ENCODE data around the gene REV1.
"Not testable (repeated sequence)": the region's sequence is repeated elsewhere in the genome, so short reads cannot be mapped to it uniquely, and the experiment has no call there.

REV1 gene

GRCh38 chr2:99485824-99486223, 4.0 kb downstream of the REV1 start:
- no peak for DNase-seq (ENCODE audit: low read depth)

DNA sequence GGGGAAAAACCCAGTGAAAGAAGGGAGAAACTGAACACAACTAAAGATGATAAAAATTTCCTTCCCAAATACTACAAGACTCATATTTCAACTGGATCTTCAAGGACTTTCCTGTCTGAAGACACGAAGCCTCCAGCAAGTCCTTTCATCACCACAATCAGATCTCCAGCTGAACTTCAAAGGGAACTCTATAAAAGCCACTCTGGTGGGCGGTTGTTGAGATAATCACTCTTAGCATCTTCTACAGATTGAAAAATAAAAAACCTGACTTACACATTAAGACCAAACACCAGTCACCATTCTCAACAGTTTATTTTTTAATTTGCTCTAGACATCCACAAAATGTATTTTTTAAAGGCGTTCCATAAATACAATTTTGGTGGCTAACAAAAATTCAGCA, 4.4 kb downstream of the REV1 start:
- DNase-seq (ENCODE audit: low read depth) = no peak

DNA sequence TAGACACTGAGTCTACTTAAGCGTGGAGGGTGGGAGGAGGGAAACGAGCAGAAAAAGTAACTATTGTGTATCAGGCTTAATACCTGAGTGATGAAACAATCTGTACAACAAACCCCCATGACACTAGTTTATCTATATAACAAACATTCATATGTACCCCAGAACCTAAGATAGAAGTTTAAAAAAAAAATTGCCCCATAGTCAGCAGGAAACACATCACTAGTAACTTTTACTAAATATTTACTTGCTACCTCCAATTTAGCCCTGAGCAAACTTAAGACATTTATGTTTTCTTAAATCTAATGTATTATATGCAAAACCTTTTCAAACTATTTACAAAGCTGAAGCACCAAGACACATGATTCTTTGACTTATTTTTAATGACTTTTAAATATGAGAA, 5.6 kb downstream of the REV1 start:
- no peak for DNase-seq (ENCODE audit: low read depth)

GRCh38 chr2:99481941-99482340, 7.9 kb downstream of the REV1 start:
- DNase-seq (ENCODE audit: low read depth) = no peak

DNA sequence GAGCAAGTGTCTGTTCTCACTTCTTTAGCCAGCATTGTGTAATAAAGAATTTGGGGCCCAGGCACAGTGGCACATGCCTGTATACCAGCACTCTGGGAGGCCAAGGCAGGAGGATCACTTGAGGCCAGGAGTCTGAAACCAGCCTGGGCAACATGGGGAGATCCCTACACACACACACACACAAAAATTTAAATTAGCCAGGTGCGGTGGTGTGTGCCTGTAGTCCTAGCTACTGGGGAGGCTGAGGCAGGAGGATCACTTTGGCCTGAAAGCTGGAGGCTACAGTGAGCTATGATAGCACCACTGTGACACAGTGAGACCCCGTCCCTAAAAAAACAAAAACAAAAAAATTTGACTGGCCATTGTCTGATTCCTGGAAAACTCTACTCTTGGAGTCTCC, 8.3 kb downstream of the REV1 start:
- no peak for DNase-seq (ENCODE audit: low read depth)

GRCh38 chr2:99480390-99480789, 9.4 kb downstream of the REV1 start:
- DNase-seq (ENCODE audit: low read depth) = no peak

- no peak for DNase-seq (ENCODE audit: low read depth)
Measured at GRCh38 chr2:99478632-99479031, 11.2 kb downstream of the REV1 start.

GRCh38 chr2:99477054-99477453, 12.8 kb downstream of the REV1 start:
- DNase-seq (ENCODE audit: low read depth) = no peak

DNA sequence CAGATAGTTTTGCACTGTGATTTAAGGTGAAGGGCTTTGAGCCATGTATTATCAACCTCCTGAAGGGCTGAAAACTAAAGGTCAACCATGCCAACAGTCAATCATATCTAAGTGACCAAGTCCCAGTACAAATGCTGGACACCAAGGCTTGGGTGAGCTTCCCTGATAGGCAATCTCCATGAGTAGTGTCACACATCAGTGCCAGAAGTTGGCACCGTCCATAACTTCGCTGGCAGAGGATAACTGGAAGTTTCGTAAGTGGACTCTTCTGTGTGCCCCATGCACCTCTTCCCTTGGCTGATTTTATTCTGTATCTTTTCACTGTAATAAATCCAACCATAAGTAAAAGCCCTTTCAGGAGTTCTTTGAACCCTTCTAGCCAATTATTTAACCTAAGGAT, 13.2 kb downstream of the REV1 start:
- DNase-seq (ENCODE audit: low read depth) = no peak

GRCh38 chr2:99475095-99475494, 14.7 kb downstream of the REV1 start:
- DNase-seq (ENCODE audit: low read depth) = not testable (repeated sequence)

DNA sequence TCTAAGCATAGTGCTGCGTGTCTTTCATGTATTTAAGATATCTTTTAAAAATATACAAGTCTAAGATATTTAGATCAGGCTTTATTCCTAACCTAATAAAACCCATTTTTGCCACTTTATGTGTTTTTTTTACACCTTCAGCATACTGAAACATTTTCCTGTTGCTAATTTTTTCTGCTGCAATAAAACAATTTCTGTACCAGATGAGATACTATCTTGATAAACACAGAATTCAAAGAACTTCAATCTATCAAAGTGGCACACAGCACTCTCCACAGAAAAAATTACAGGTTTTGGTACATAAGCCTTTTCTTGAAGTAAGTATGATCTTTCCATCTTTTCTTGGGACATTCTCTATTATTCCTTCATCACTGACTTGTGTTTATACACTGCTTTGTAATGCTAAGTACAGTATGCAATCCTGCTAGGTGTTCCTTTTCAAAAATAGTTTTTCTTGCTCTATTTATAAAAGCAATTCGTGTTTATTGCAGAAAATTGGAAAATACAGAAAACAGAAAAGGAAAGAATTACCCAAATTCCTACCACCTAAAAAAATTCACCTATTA, 16.2 kb downstream of the REV1 start:
- no peak for DNase-seq (ENCODE audit: low read depth)

- no peak for DNase-seq (ENCODE audit: low read depth)
Measured at GRCh38 chr2:99472600-99472960, 17.2 kb downstream of the REV1 start.

- no peak for DNase-seq (ENCODE audit: low read depth)
Measured at GRCh38 chr2:99471654-99472599, 17.9 kb downstream of the REV1 start.

GRCh38 chr2:99470957-99471356, 18.9 kb downstream of the REV1 start:
- DNase-seq (ENCODE audit: low read depth) = no peak

- DNase-seq (ENCODE audit: low read depth) = not testable (repeated sequence)
Measured at GRCh38 chr2:99470459-99470858, 19.4 kb downstream of the REV1 start.

- DNase-seq (ENCODE audit: low read depth) = no peak
Measured at GRCh38 chr2:99469394-99469793, 20.4 kb downstream of the REV1 start.

- no peak for DNase-seq (ENCODE audit: low read depth)
Measured at GRCh38 chr2:99468155-99468554, 21.7 kb downstream of the REV1 start.

- no peak for DNase-seq (ENCODE audit: low read depth)
Measured at GRCh38 chr2:99467390-99467789, 22.4 kb downstream of the REV1 start.

GRCh38 chr2:99461828-99462483, 27.9 kb downstream of the REV1 start:
- DNase-seq (ENCODE audit: low read depth) = no peak

DNA sequence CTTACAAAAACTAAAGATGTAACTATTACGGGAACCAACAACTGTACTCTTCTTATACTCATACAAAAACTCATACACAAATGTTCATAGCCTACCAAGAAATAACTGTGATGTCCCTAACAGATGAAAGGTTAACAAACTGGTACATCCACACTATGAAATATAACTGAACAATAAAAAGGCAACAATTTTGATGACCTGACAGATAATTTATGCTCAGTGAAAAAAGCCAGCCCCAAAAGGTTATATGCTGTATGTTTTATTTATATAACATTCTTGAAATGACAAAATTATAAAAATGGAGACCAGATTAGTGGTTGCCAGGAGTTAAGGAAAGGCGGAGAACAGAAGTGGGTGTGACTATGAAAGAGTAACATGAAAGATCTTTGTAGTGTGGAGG, 31.3 kb downstream of the REV1 start:
- DNase-seq (ENCODE audit: low read depth) = no peak

- DNase-seq (ENCODE audit: low read depth) = no peak
Measured at GRCh38 chr2:99451686-99452085, 38.1 kb downstream of the REV1 start.

GRCh38 chr2:99451280-99451679, 38.5 kb downstream of the REV1 start:
- no peak for DNase-seq (ENCODE audit: low read depth)

- no peak for DNase-seq (ENCODE audit: low read depth)
Measured at GRCh38 chr2:99450199-99450598, 39.6 kb downstream of the REV1 start.
